HG03039 (cell line): ENCODE data around the gene CRIP1.

Experiments
- ATAC-seq: cut with Tn5 transposase; IDR thresholded peaks from one replicate; pipeline ENCODE4 v1.9.1; 2021; ENCODE audit warnings: mild to moderate bottlenecking, moderate library complexity; ENCODE audit not compliant: unreplicated experiment

Gene CRIP1

GRCh38 chr14:105486163-105486973, at the start of gene CRIP1:
Gene CRIP1, plus strand, starts transcription at chr14:105486886. Its CDS starts 374 bp downstream, at chr14:105487260.
- ATAC-seq: no peak

GRCh38 chr14:105436891-105437722, 49.6 kb upstream of the CRIP1 start:
- no peak for ATAC-seq

- ATAC-seq: no peak
Measured at GRCh38 chr14:105437723-105438500, 48.8 kb upstream of the CRIP1 start.

- no peak for ATAC-seq
Measured at GRCh38 chr14:105439179-105439578, 47.5 kb upstream of the CRIP1 start.

GRCh38 chr14:105439710-105440553, 46.8 kb upstream of the CRIP1 start:
- no peak for ATAC-seq

- ATAC-seq: no peak
Measured at GRCh38 chr14:105440554-105440900, 46.2 kb upstream of the CRIP1 start.

GRCh38 chr14:105440992-105441391, 45.7 kb upstream of the CRIP1 start:
- ATAC-seq: no peak

- no peak for ATAC-seq
Measured at GRCh38 chr14:105442125-105442524, 44.6 kb upstream of the CRIP1 start.

GRCh38 chr14:105442834-105443233, 43.9 kb upstream of the CRIP1 start:
- no peak for ATAC-seq

- ATAC-seq: no peak
Measured at GRCh38 chr14:105444859-105445258, 41.8 kb upstream of the CRIP1 start.

GRCh38 chr14:105445290-105445689, 41.4 kb upstream of the CRIP1 start:
- no peak for ATAC-seq

- ATAC-seq: no peak
Measured at GRCh38 chr14:105445901-105446845, 40.5 kb upstream of the CRIP1 start.

- no peak for ATAC-seq
Measured at GRCh38 chr14:105446971-105447370, 39.7 kb upstream of the CRIP1 start.

GRCh38 chr14:105447651-105448640, 38.7 kb upstream of the CRIP1 start:
- no peak for ATAC-seq

GRCh38 chr14:105448706-105449111, 38.0 kb upstream of the CRIP1 start:
- ATAC-seq: no peak

- no peak for ATAC-seq
Measured at GRCh38 chr14:105449276-105450122, 37.2 kb upstream of the CRIP1 start.

- ATAC-seq: no peak
Measured at GRCh38 chr14:105450123-105450505, 36.6 kb upstream of the CRIP1 start.
